Kidney (tissue), 14 donors: ENCODE results near the gene HOXB7. TPM values are rescaled to one million over a fixed set of nuclear protein-coding genes. Genes with fewer than 3 reads are reported as not detected.

Experiments
- DNase-seq, 5 donors: peaks; one replicate each; pipeline ENCODE4 v3.0.0-alpha.2; 2013 to 2020
- FAIRE-seq: peaks from 2 replicates; lab custom pipeline; 2012; peaks lifted over from hg19 to GRCh38; lab: Jason Lieb, UNC
- H3K27ac ChIP-seq, 2 donors: one replicate each; pipeline ENCODE4 v1.7.0; 2013; ENCODE audit warnings: low read depth in 2 of 2, low read length in 2 of 2, inconsistent platforms in 1 of 2
- H3K27me3 ChIP-seq: one replicate; pipeline ENCODE4 v1.7.1; 2013; ENCODE audit warnings: low read length, inconsistent platforms; ENCODE audit not compliant: control insufficient read depth, insufficient read depth
- H3K36me3 ChIP-seq, 3 donors: one replicate each; pipeline versions ENCODE4 v1.7.0 to v1.7.1; 2013; ENCODE audit warnings: low read length in 3 of 3, control low read depth in 1 of 3, inconsistent platforms in 1 of 3; ENCODE audit not compliant: insufficient read depth in 3 of 3, control insufficient read depth in 2 of 3
- H3K4me1 ChIP-seq, 3 donors: one replicate each; pipeline versions ENCODE4 v1.7.0 to v1.7.1; 2013; ENCODE audit warnings: low read length in 3 of 3, inconsistent platforms in 1 of 3, low read depth in 1 of 3; ENCODE audit not compliant: control insufficient read depth in 2 of 3, insufficient read depth in 2 of 3
- H3K4me3 ChIP-seq, 3 donors: one replicate each; pipeline versions ENCODE4 v1.7.0 to v1.8.1; 2013; ENCODE audit warnings: low read length in 3 of 3, control low read depth in 1 of 3, inconsistent platforms in 1 of 3
- H3K9ac ChIP-seq, 3 donors: one replicate each; pipeline versions ENCODE4 v1.7.0 to v1.7.1; 2013; ENCODE audit warnings: low read length in 3 of 3, control low read depth in 1 of 3, inconsistent platforms in 1 of 3
- H3K9me3 ChIP-seq, 3 donors: one replicate each; pipeline versions ENCODE4 v1.7.0 to v1.7.1; 2013; ENCODE audit warnings: low read length in 3 of 3, control low read depth in 1 of 3, inconsistent platforms in 1 of 3; ENCODE audit not compliant: control insufficient read depth in 2 of 3, insufficient read depth in 1 of 3
- intact Hi-C: fragments of 100-400 bp; cut with DNase I; formaldehyde crosslinking; loops from one replicate; pipeline ENCODE4 v1.11.1; 2022
- polyA plus RNA-seq: library from polyadenylated mRNA; stranded (reverse); fragments of 350-450 nt; fragmentation: Illumina TruSeq; extraction: RNeasy Lipid Tissue Mini Kit (QIAGEN cat#74804); gene quantifications from one replicate; pipeline ENCODE4 v1.2.3, GENCODE V29; 2014; ENCODE audit warnings: low read depth, low replicate concordance; ENCODE audit not compliant: insufficient read depth
- total RNA-seq: library from RNA; stranded (reverse); fragmentation: NEBNext Ultra II Directional; extraction: Animal tissue kit (Norgen Biotek cat#: 25700); gene quantifications from one replicate; pipeline ENCODE4 v1.2.1, GENCODE V29; 2021
- TF ChIP-seq, protein P1 (sequence below): IDR thresholded peaks from 3 replicates; pipeline ENCODE4 v1.5.1; 2012; ENCODE audit warnings: mild to moderate bottlenecking, moderate library complexity, borderline replicate concordance; ENCODE audit not compliant: insufficient read depth; ENCODE audit errors: extremely low read depth
- donor health status: control.
- donor health status: control.
- donor health status: control.
- donor health status: control.
- donor health status: control.
- donor health status: DM: yes; HTN: yes; CAD: no.
- donor health status: Normal renal cell carcinoma (clear cell type).

Gene HOXB7
- total and polyA plus RNA-seq, 2 donors from 2014 or later, result 45.4 to 49.6 TPM

DNA sequence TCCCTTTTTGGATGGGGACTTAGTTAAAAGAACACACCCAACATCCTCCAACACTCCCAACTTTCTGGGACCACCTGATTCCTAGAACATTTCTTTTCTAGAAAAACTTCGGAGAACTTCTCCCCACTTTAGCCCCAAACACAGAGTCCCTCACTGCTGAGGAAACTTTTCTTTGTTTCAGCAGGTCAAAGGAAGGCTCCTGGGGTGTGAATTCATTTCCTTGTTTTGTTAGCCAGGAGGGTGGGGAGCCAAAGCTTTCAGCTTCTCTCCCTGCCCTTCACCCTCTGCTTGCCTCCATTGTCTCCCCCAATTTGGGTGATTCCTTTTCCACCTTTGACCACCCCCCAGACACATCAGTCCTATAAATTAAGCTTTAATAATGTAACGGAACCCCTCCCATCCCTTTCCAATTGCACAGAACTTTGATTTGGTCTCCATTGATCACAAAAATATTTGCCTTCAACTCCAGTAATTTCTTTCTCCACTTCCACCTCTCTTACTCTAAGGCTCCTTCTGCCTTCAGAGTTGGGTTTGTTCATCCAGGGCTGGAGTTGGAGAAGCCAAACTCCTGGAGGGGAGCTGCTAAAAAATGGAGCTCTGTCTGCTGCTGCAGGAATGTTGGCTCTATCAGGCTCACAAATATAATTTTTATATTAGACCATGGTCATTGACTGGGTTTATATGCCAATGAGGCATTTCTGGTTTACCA, 43.0 kb downstream of the HOXB7 start:
- Histone ChIP-seq H3K9me3 (no peaks in the 10 kb centered on the region), H3K27me3 (no peaks in the 10 kb centered on the region), H3K4me3 (peak overlapping the region in 1 of 3 donors; percentile 44), H3K36me3 (peaks cover 2 to 5% (median 2%) of the 10 kb centered on the region in 3 donors), H3K27ac (peak overlapping the region; percentile 68 to 77), H3K9ac (peak overlapping the region in 2 of 3 donors; percentile 34 to 70), H3K4me1 (peaks cover 28 to 45% (median 39%) of the 10 kb centered on the region in 3 donors)
- DNase-seq, result no peak
- intact Hi-C loops, result no loop called here
- FAIRE-seq, result no peak
- TF ChIP-seq, protein P1, sequence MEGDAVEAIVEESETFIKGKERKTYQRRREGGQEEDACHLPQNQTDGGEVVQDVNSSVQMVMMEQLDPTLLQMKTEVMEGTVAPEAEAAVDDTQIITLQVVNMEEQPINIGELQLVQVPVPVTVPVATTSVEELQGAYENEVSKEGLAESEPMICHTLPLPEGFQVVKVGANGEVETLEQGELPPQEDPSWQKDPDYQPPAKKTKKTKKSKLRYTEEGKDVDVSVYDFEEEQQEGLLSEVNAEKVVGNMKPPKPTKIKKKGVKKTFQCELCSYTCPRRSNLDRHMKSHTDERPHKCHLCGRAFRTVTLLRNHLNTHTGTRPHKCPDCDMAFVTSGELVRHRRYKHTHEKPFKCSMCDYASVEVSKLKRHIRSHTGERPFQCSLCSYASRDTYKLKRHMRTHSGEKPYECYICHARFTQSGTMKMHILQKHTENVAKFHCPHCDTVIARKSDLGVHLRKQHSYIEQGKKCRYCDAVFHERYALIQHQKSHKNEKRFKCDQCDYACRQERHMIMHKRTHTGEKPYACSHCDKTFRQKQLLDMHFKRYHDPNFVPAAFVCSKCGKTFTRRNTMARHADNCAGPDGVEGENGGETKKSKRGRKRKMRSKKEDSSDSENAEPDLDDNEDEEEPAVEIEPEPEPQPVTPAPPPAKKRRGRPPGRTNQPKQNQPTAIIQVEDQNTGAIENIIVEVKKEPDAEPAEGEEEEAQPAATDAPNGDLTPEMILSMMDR, result no peak

DNA sequence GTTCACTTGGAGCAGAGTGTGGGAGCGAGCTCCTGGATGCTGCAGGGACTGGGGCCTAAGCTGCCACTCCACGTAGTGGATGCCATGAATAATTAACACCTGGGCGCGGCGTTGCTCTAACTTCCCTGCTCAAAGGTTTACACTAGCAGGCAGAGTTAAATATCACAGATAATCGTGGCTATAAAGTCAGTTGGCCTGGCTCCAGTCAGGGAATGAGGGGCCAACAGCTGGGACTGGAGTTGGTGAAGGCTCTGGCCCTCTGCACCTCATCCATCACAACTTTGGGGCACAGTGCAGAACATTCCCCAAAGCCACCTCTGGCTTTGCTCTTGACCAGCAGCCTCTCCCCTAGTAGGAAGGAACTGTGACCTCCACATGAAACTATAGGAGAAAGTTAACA, 43.6 kb downstream of the HOXB7 start:
- Histone ChIP-seq H3K4me3 (peak overlapping the region in 1 of 3 donors; percentile 44), H3K36me3 (peaks cover 2 to 5% (median 2%) of the 10 kb centered on the region in 3 donors), H3K9me3 (no peaks in the 10 kb centered on the region), H3K4me1 (peaks cover 29 to 48% (median 42%) of the 10 kb centered on the region in 3 donors), H3K9ac (peak overlapping the region in 1 of 3 donors; percentile 65), H3K27ac (peak overlapping the region; percentile 68 to 77), H3K27me3 (no peaks in the 10 kb centered on the region)
- FAIRE-seq (no peak), DNase-seq (no peak)
- intact Hi-C loops, result no loop called here
- TF ChIP-seq, protein P1, result no peak

DNA sequence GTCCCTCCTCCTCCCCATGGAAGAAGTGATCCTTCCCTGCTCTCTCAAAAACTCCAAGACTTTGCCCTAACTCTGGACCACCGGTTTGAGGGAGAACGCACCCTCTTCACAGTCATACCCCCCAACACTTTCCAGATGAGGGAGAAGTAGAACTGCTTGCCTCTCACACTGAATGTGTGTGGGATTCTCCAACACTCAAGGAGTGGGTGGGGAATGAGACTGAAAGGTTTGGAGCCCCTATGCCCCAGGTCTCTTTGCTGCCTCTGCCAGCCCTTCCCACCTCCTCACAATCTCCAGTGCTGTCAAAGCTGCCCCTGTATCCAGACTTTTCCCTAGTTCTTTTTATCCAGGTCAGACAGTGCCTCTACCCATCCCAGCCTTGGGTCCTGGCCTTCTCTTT, 44.1 kb downstream of the HOXB7 start:
- Histone ChIP-seq H3K4me3 (peak overlapping the region in 1 of 3 donors; percentile 44), H3K27ac (peak overlapping the region; percentile 68 to 77), H3K4me1 (peaks cover 29 to 50% (median 44%) of the 10 kb centered on the region in 3 donors), H3K9me3 (no peaks in the 10 kb centered on the region), H3K36me3 (peaks cover 2 to 5% (median 4%) of the 10 kb centered on the region in 3 donors), H3K9ac (peak overlapping the region in 1 of 3 donors; percentile 65), H3K27me3 (no peaks in the 10 kb centered on the region)
- DNase-seq (no peak), FAIRE-seq (no peak)
- intact Hi-C loops, result no loop called here
- TF ChIP-seq, protein P1, result no peak
